ENCODE data around the gene TANGO2. TPM values are rescaled to one million over a fixed set of nuclear protein-coding genes. Genes with fewer than 3 reads are reported as not detected.

Gene TANGO2
- total and polyA plus RNA-seq, 2 of the 8 experiments (the other 6 are each of a cell fraction or from before 2014, with no cell fraction given) = 10.1 to 18.4 TPM

- Histone ChIP-seq H3K36me3 (ENCODE audit: control insufficient read depth in 2 of 4, insufficient read depth in 4 of 4, low read length in 3 of 4) (peaks cover 59 to 83% (median 67%) of the 10 kb centered on the region in 4 experiments), H2BK120ac (replicated peaks; ENCODE audit: low read depth, low read length) (no peak overlapping the region), H3K4ac (replicated peaks; ENCODE audit: insufficient read length, low read depth, low read length) (no peak overlapping the region), H3K23ac (ENCODE audit: insufficient read length) (no peak overlapping the region), H3K4me1 (replicated peaks in 1 of 4; ENCODE audit: control insufficient read depth in 3 of 4, insufficient read depth in 4 of 4, low read length in 3 of 4) (no peaks in the 10 kb centered on the region), H3K9ac (replicated peaks in 1 of 4; ENCODE audit: extremely low read depth in 1 of 4, low read depth in 3 of 4, low read length in 3 of 4) (no peak overlapping the region), H3K79me1 (ENCODE audit: low read depth, low read length) (peaks cover 14% of the 10 kb centered on the region), H2BK15ac (ENCODE audit: low read length) (no peak overlapping the region), H2AK5ac (ENCODE audit: low read depth, low read length) (no peak overlapping the region), H4K8ac (ENCODE audit: extremely low read depth, insufficient read depth, low read length) (no peak overlapping the region), H4K91ac (replicated peaks; ENCODE audit: insufficient read length, low read length) (no peak overlapping the region), H3K27me3 (replicated peaks in 1 of 4; ENCODE audit: control insufficient read depth in 3 of 4, extremely low read depth in 1 of 4, insufficient read depth in 3 of 4, low read length in 3 of 4) (no peaks in the 10 kb centered on the region), H3K14ac (ENCODE audit: insufficient read length) (no peak overlapping the region), H3K4me2 (ENCODE audit: insufficient read depth in 1 of 2, low read depth in 2 of 2, low read length in 2 of 2) (no peak overlapping the region), H2BK12ac (ENCODE audit: low read depth, low read length) (no peak overlapping the region), H3K9me3 (ENCODE audit: insufficient read depth in 2 of 2, low read depth in 1 of 2, low read length in 1 of 2) (no peaks in the 10 kb centered on the region), H3K23me2 (ENCODE audit: low read depth, low read length) (no peaks in the 10 kb centered on the region), H3K27ac (ENCODE audit: low read depth, low read length) (no peak overlapping the region), H2BK20ac (ENCODE audit: low read length) (no peak overlapping the region), H3K4me3 (ENCODE audit: extremely low read depth in 1 of 4, insufficient read depth in 2 of 4, low read depth in 3 of 4, low read length in 4 of 4) (no peak overlapping the region), H4K5ac (ENCODE audit: insufficient read length, low read depth, low read length) (no peak overlapping the region), H3K79me2 (ENCODE audit: control insufficient read depth in 1 of 2, insufficient read depth in 2 of 2, low read length in 2 of 2) (peaks cover 0 to 19% of the 10 kb centered on the region in 2 experiments; a peak in 3 of 4 replicates), H3K18ac (ENCODE audit: extremely low read depth, low read length) (no peak overlapping the region), H2BK5ac (ENCODE audit: low read depth, low read length) (no peak overlapping the region), H4K20me1 (replicated peaks in 1 of 2; ENCODE audit: control insufficient read depth in 1 of 2, insufficient read depth in 2 of 2, low read length in 2 of 2) (peaks cover 21 to 54% of the 10 kb centered on the region in 2 experiments), H2AFZ (ENCODE audit: low read length) (no peak overlapping the region), H3K56ac (replicated peaks; ENCODE audit: insufficient read length, low read depth, low read length) (no peak overlapping the region)
- TF ChIP-seq KDM4A (IDR thresholded peaks at IDR 0.05; ENCODE audit: low read depth, low read length, severe bottlenecking) (no peak), NRF1 (IDR thresholded peaks at IDR 0.05; ENCODE audit: low read depth, low read length) (no peak)
- FAIRE-seq = no peak
- whole genome bisulfite sequencing, 2 experiments (ENCODE audit: extremely low coverage in 1 of 2, insufficient coverage in 1 of 2, insufficient read length in 1 of 2, insufficient replicate concordance in 2 of 2, low coverage in 1 of 2, low lambda C conversion rate in 2 of 2, missing lambda C conversion rate in 1 of 2) = 90% methylated on average over 20 of the region's 20 CpGs; no CpG with 5 or more reads in 1 of the 2 experiments
- ChIA-PET POLR2A (ENCODE audit: partially characterized antibody) (interaction anchor here (1.2 to 29.4 kb wide), 5 partner anchors 5 to 27 kb away, joined by 4 to 598 read pairs (median 43); partner anchors contain the start of genes DGCR8, RANBP1 and TRMT2A), CTCF (ENCODE audit: partially characterized antibody) (interaction anchor here (1.4 to 3.3 kb wide), 4 partner anchors 10 to 21 kb away, joined by 4 to 16 read pairs (median 8); no protein-coding TSS in a partner anchor)
- DNase-seq (ENCODE audit: low read depth in 1 of 2, low spot score in 2 of 2) = no peak
Observed at GRCh38 chr22:20106205-20106848, 85.4 kb downstream of the TANGO2 start.

Data from H1 (cell line).